ENCODE measurements around the gene MPC2. TPM values are rescaled to one million over a fixed set of nuclear protein-coding genes. Genes with fewer than 3 reads are reported as not detected.

Gene MPC2
- total RNA-seq, 2 donors from 2014 or later = 17.6 to 33.8 TPM

- no peaks in the 10 kb centered on the region for H3K27me3 ChIP-seq (replicated peaks; ENCODE audit: insufficient read depth)
- no peak overlapping the region for H3K27ac ChIP-seq
- no peak overlapping the region for H3K4me3 ChIP-seq
- no peaks in the 10 kb centered on the region for H3K9me3 ChIP-seq
- no peaks in the 10 kb centered on the region for H3K36me3 ChIP-seq
- H3K4me1 ChIP-seq (ENCODE audit: control insufficient read depth in 1 of 2, low read depth in 2 of 2) = peaks cover 0 to 4% of the 10 kb centered on the region in 2 donors
- DNase-seq (ENCODE audit: low spot score) (no peak), ATAC-seq (ENCODE audit: insufficient number of reproducible peaks, low FRiP score, low read depth) (no peak)
- TF ChIP-seq, protein P1, sequence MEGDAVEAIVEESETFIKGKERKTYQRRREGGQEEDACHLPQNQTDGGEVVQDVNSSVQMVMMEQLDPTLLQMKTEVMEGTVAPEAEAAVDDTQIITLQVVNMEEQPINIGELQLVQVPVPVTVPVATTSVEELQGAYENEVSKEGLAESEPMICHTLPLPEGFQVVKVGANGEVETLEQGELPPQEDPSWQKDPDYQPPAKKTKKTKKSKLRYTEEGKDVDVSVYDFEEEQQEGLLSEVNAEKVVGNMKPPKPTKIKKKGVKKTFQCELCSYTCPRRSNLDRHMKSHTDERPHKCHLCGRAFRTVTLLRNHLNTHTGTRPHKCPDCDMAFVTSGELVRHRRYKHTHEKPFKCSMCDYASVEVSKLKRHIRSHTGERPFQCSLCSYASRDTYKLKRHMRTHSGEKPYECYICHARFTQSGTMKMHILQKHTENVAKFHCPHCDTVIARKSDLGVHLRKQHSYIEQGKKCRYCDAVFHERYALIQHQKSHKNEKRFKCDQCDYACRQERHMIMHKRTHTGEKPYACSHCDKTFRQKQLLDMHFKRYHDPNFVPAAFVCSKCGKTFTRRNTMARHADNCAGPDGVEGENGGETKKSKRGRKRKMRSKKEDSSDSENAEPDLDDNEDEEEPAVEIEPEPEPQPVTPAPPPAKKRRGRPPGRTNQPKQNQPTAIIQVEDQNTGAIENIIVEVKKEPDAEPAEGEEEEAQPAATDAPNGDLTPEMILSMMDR (IDR thresholded peaks at IDR 0.05) = no peak
Measured at GRCh38 chr1:167881069-167881468, 55.8 kb downstream of the MPC2 start.

- Histone ChIP-seq H3K9me3 (no peaks in the 10 kb centered on the region), H3K27ac (no peak overlapping the region), H3K4me3 (no peak overlapping the region), H3K36me3 (no peaks in the 10 kb centered on the region), H3K4me1 (ENCODE audit: control insufficient read depth in 1 of 2, low read depth in 2 of 2) (peaks cover 0 to 4% of the 10 kb centered on the region in 2 donors), H3K27me3 (replicated peaks; ENCODE audit: insufficient read depth) (no peaks in the 10 kb centered on the region)
- no peak for DNase-seq (ENCODE audit: low spot score)
- TF ChIP-seq, protein P1 (IDR thresholded peaks at IDR 0.05) = no peak
- ATAC-seq (ENCODE audit: insufficient number of reproducible peaks, low FRiP score, low read depth) = no peak
Measured at GRCh38 chr1:167880580-167881021, 56.3 kb downstream of the MPC2 start.

DNA sequence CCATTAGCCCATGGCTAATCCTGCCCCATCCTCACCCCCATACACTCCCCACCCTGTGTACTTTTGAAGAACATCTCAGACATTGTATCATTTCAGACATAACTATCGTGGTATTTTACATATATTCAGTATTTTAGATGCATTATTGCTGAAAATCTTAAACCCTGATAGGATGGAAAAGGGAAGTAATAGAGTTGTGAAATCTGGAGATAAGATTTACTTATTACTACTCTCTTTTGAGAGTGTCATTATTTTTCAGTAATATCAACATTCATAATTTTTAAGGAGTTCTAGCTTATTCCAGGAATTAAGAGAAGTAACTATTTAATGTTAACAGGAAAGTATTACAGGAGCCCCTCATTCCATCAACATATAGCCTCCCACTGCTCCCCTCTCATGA is 57.4 kb downstream of the MPC2 start:
- no peaks in the 10 kb centered on the region for H3K36me3 ChIP-seq
- H3K9me3 ChIP-seq = no peaks in the 10 kb centered on the region
- peaks cover 0 to 4% of the 10 kb centered on the region in 2 donors for H3K4me1 ChIP-seq (ENCODE audit: control insufficient read depth in 1 of 2, low read depth in 2 of 2)
- H3K27ac ChIP-seq = no peak overlapping the region
- ATAC-seq (ENCODE audit: insufficient number of reproducible peaks, low FRiP score, low read depth) (no peak), DNase-seq (ENCODE audit: low spot score) (no peak)
- TF ChIP-seq, protein P1 (IDR thresholded peaks at IDR 0.05) = no peak
- H3K27me3 ChIP-seq (replicated peaks; ENCODE audit: insufficient read depth) = no peaks in the 10 kb centered on the region
- no peak overlapping the region for H3K4me3 ChIP-seq

GRCh38 chr1:167878372-167879160 is 58.3 kb downstream of the MPC2 start:
- no peak for ATAC-seq (ENCODE audit: insufficient number of reproducible peaks, low FRiP score, low read depth)
- no peak for DNase-seq (ENCODE audit: low spot score)
- TF ChIP-seq, protein P1 (IDR thresholded peaks at IDR 0.05) = no peak
- H3K27ac ChIP-seq = no peak overlapping the region
- H3K4me1 ChIP-seq (ENCODE audit: control insufficient read depth in 1 of 2, low read depth in 2 of 2) = peaks cover 0 to 4% of the 10 kb centered on the region in 2 donors
- no peaks in the 10 kb centered on the region for H3K9me3 ChIP-seq
- no peak overlapping the region for H3K4me3 ChIP-seq
- H3K36me3 ChIP-seq = no peaks in the 10 kb centered on the region
- H3K27me3 ChIP-seq (replicated peaks; ENCODE audit: insufficient read depth) = no peaks in the 10 kb centered on the region

- H3K4me1 ChIP-seq (ENCODE audit: control insufficient read depth in 1 of 2, low read depth in 2 of 2) = peaks cover 0 to 4% of the 10 kb centered on the region in 2 donors
- H3K9me3 ChIP-seq = no peaks in the 10 kb centered on the region
- H3K36me3 ChIP-seq = no peaks in the 10 kb centered on the region
- no peak overlapping the region for H3K4me3 ChIP-seq
- no peak for DNase-seq (ENCODE audit: low spot score)
- no peak for ATAC-seq (ENCODE audit: insufficient number of reproducible peaks, low FRiP score, low read depth)
- no peak overlapping the region for H3K27ac ChIP-seq
- no peaks in the 10 kb centered on the region for H3K27me3 ChIP-seq (replicated peaks; ENCODE audit: insufficient read depth)
- TF ChIP-seq, protein P1 (IDR thresholded peaks at IDR 0.05) = no peak
Measured at GRCh38 chr1:167876597-167877175, 60.2 kb downstream of the MPC2 start.

Data from thoracic aorta (tissue), 2 donors.